ENCODE measurements around the gene PLA2G15. TPM values are rescaled to one million over a fixed set of nuclear protein-coding genes. Genes with fewer than 3 reads are reported as not detected.

PLA2G15 gene
- total RNA-seq, 1 donor from 2014 or later = 21.9 TPM

DNA sequence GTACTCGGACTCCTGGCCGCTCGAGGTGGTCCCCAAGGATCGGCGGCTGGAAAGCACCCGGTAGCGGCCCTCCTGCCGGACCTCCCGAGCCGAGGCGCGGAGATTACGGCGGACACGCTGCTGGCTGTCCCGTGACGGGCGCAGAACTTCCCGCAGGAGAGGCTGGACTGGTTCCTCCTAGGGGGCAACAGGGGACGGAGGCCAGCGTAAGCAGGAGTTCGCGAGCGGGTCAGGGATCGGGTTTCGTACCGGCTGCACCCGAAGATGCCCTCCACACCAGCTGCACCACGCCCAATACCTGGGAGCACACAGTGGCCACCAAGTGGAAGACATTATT lies 65.2 kb downstream of the PLA2G15 start:
- Histone ChIP-seq H3K27me3 (no peaks in the 10 kb centered on the region), H3K9me3 (no peaks in the 10 kb centered on the region), H3K4me3 (peak overlapping the region; percentile 87 to 88), H3K36me3 (peaks cover 14 to 29% of the 10 kb centered on the region in 2 donors), H3K4me1 (peaks cover 7 to 17% of the 10 kb centered on the region in 2 donors), H3K27ac (peak overlapping the region; percentile 58 to 68)
- no peak for DNase-seq (ENCODE audit: low spot score in 2 of 2)
- TF ChIP-seq, protein P1, sequence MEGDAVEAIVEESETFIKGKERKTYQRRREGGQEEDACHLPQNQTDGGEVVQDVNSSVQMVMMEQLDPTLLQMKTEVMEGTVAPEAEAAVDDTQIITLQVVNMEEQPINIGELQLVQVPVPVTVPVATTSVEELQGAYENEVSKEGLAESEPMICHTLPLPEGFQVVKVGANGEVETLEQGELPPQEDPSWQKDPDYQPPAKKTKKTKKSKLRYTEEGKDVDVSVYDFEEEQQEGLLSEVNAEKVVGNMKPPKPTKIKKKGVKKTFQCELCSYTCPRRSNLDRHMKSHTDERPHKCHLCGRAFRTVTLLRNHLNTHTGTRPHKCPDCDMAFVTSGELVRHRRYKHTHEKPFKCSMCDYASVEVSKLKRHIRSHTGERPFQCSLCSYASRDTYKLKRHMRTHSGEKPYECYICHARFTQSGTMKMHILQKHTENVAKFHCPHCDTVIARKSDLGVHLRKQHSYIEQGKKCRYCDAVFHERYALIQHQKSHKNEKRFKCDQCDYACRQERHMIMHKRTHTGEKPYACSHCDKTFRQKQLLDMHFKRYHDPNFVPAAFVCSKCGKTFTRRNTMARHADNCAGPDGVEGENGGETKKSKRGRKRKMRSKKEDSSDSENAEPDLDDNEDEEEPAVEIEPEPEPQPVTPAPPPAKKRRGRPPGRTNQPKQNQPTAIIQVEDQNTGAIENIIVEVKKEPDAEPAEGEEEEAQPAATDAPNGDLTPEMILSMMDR (IDR thresholded peaks at IDR 0.05) = no peak
- intact Hi-C loops (cut with DNase I) = loop anchor here (2.0 kb wide), 1 partner anchor 18 kb away; no protein-coding TSS in a partner anchor

Other genes starting within 250 kb of the PLA2G15 start
- 1.1 TPM for gene DPEP2, start 245.9 kb upstream of the PLA2G15 start, total RNA-seq
- not detected for gene DPEP2NB, start 229.5 kb upstream of the PLA2G15 start, total RNA-seq
- 3.0 TPM for gene DDX28, start 222.1 kb upstream of the PLA2G15 start, total RNA-seq
- gene DUS2, start 222.1 kb upstream of the PLA2G15 start, total RNA-seq = 7.6 TPM
- gene NFATC3, start 160.0 kb upstream of the PLA2G15 start, total RNA-seq = 36.4 TPM
- gene ESRP2, start 9.2 kb upstream of the PLA2G15 start, total RNA-seq = not detected
- 27.7 TPM for gene SLC7A6, start 19.2 kb downstream of the PLA2G15 start, total RNA-seq
- gene SLC7A6OS, start 65.6 kb downstream of the PLA2G15 start, total RNA-seq = 14.4 TPM
- gene PRMT7, start 65.6 kb downstream of the PLA2G15 start, total RNA-seq = 25.1 TPM
- gene SMPD3, start 203.1 kb downstream of the PLA2G15 start, total RNA-seq = not detected

Data from ascending aorta (tissue), 2 donors.